Measurements from ENCODE around the gene MT1E.

MT1E gene

GRCh38 chr16:56637814-56638750 lies 12.5 kb downstream of the MT1E start, which contains the start of gene MT1A:
TSS of gene MT1A (plus strand) at chr16:56638666. CDS start at chr16:56638739, 73 bp downstream.
- CTCF ChIA-PET: interaction anchor here (1.0 to 1.2 kb wide), 2 partner anchors 11 to 61 kb away, joined by 3 read pairs; no protein-coding TSS in a partner anchor
- Histone ChIP-seq H3K27ac (ENCODE audit: extremely low read depth, low read depth, low read length) (no peak within 1 kb of the TSS), H3K36me3 (ENCODE audit: control insufficient read depth in 2 of 2, insufficient read depth in 1 of 2, low read length in 2 of 2) (no peaks in the 10 kb centered on the region), H3K4me1 (ENCODE audit: control insufficient read depth, insufficient read depth, low read length) (no peaks in the 10 kb centered on the region), H3K9me3 (ENCODE audit: control insufficient read depth, insufficient read depth, low read depth, low read length) (no peaks in the 10 kb centered on the region), H3K4me3 (ENCODE audit: low read depth, low read length) (no peak within 1 kb of the TSS)
- TF ChIP-seq REST (tag by site-specific recombination; IDR thresholded peaks at IDR 0.05) (no peak), ZNF341 (tag by site-specific recombination; IDR thresholded peaks at IDR 0.05; ENCODE audit: low read depth) (no peak), ZNF596 (tag by site-specific recombination; IDR thresholded peaks at IDR 0.05) (no peak), ZNF626 (tag by site-specific recombination; IDR thresholded peaks at IDR 0.05) (no peak), ZNF610 (tag by site-specific recombination; IDR thresholded peaks at IDR 0.05; ENCODE audit: borderline replicate concordance) (no peak), ZNF544 (tag by site-specific recombination; IDR thresholded peaks at IDR 0.05) (no peak), MZF1 (tag by site-specific recombination; IDR thresholded peaks at IDR 0.05; ENCODE audit: borderline replicate concordance) (no peak)
- POLR2A ChIA-PET: no interaction called here

GRCh38 chr16:56639045-56639444 lies 13.5 kb downstream of the MT1E start:
- Histone ChIP-seq H3K36me3 (ENCODE audit: control insufficient read depth in 2 of 2, insufficient read depth in 1 of 2, low read length in 2 of 2) (no peaks in the 10 kb centered on the region), H3K4me1 (ENCODE audit: control insufficient read depth, insufficient read depth, low read length) (no peaks in the 10 kb centered on the region), H3K4me3 (ENCODE audit: low read depth, low read length) (no peak overlapping the region), H3K9me3 (ENCODE audit: control insufficient read depth, insufficient read depth, low read depth, low read length) (no peaks in the 10 kb centered on the region), H3K27ac (ENCODE audit: extremely low read depth, low read depth, low read length) (no peak overlapping the region)
- CTCF ChIA-PET: interaction anchor here (0.5 to 0.7 kb wide), 2 partner anchors 12 to 35 kb away, joined by 3 read pairs; no protein-coding TSS in a partner anchor
- POLR2A ChIA-PET: no interaction called here
- TF ChIP-seq ZNF112 (tag by site-specific recombination; IDR thresholded peaks at IDR 0.05) (no peak), ZBTB20 (tag by site-specific recombination; IDR thresholded peaks at IDR 0.05) (no peak), GLIS1 (tag by site-specific recombination; IDR thresholded peaks at IDR 0.05) (no peak), ZNF184 (tag by site-specific recombination; IDR thresholded peaks at IDR 0.05) (no peak), ZNF341 (tag by site-specific recombination; IDR thresholded peaks at IDR 0.05; ENCODE audit: low read depth) (no peak), ZNF776 (tag by site-specific recombination; IDR thresholded peaks at IDR 0.05; ENCODE audit: borderline replicate concordance) (no peak), ZNF274 (IDR thresholded peaks at IDR 0.05; ENCODE audit: low read length) (no peak), ZNF274 (tag by site-specific recombination; IDR thresholded peaks at IDR 0.05; ENCODE audit: borderline replicate concordance) (no peak), TSHZ1 (tag by site-specific recombination; IDR thresholded peaks at IDR 0.05; ENCODE audit: borderline replicate concordance) (no peak), ZNF830 (tag by site-specific recombination; IDR thresholded peaks at IDR 0.05; ENCODE audit: low read depth) (no peak), ZNF530 (tag by site-specific recombination; IDR thresholded peaks at IDR 0.05; ENCODE audit: low read depth) (no peak), ZNF529 (tag by site-specific recombination; IDR thresholded peaks at IDR 0.05; ENCODE audit: insufficient replicate concordance) (no peak), GFI1B (tag by site-specific recombination; IDR thresholded peaks at IDR 0.05) (no peak), REST (tag by site-specific recombination; IDR thresholded peaks at IDR 0.05) (no peak), SETDB1 (IDR thresholded peaks at IDR 0.05; ENCODE audit: insufficient read length, low read length) (no peak), SCRT2 (tag by site-specific recombination; IDR thresholded peaks at IDR 0.05) (no peak), ZNF114 (tag by site-specific recombination; IDR thresholded peaks at IDR 0.05) (no peak), ZNF404 (tag by site-specific recombination; IDR thresholded peaks at IDR 0.05) (no peak)

Data from HEK293 (cell line).